Stimulated activated naive B cell treated with anti-CD40 and anti-IgM and Interleukin-4, amounts not matched to agents 10 μg/mL and 1 μg/mL and 100 μg/mL, for 72 hours (primary cell): Measurements from ENCODE around the gene ESRRB.

Experiments
- ATAC-seq, 2 donors: fragments of 150-1000 bp; cut with Tn5 transposase; replicated peaks; 2 replicates each; pipeline ENCODE4 v1.10.0; 2021; ENCODE audit warnings: moderate library complexity in 1 of 2
- DNase-seq: peaks from one replicate; pipeline ENCODE4 v3.0.0; 2021
- H3K27ac Mint-ChIP-seq: one replicate; pipeline ENCODE4 v1.8.0; 2022; ENCODE audit warnings: mild to moderate bottlenecking, mixed read lengths
- H3K27me3 Mint-ChIP-seq, 2 donors: one replicate each; pipeline ENCODE4 v1.8.0; 2022; ENCODE audit warnings: mixed read lengths in 2 of 2
- H3K36me3 Mint-ChIP-seq, 2 donors: one replicate each; pipeline ENCODE4 v1.8.0; 2022; ENCODE audit warnings: mixed read lengths in 2 of 2, mild to moderate bottlenecking in 1 of 2
- H3K4me1 Mint-ChIP-seq, 2 donors: one replicate each; pipeline ENCODE4 v1.8.0; 2022; ENCODE audit warnings: mixed read lengths in 2 of 2, mild to moderate bottlenecking in 1 of 2
- H3K4me3 Mint-ChIP-seq, 2 donors: one replicate each; pipeline ENCODE4 v1.8.0; 2022; ENCODE audit warnings: mild to moderate bottlenecking in 2 of 2, mixed read lengths in 2 of 2, moderate library complexity in 1 of 2
- H3K9me3 Mint-ChIP-seq, 2 donors: one replicate each; pipeline ENCODE4 v1.8.0; 2022; ENCODE audit warnings: mixed read lengths in 2 of 2, mild to moderate bottlenecking in 1 of 2

The ESRRB gene

GRCh38 chr14:76496595-76496994 lies 120.7 kb downstream of the ESRRB start:
- H3K27ac Mint-ChIP-seq, result no peak overlapping the region
- no peaks in the 10 kb centered on the region for H3K36me3 Mint-ChIP-seq
- H3K27me3 Mint-ChIP-seq, result peaks cover 0 to 13% of the 10 kb centered on the region in 2 donors
- ATAC-seq, result no peak
- no peaks in the 10 kb centered on the region for H3K4me1 Mint-ChIP-seq
- H3K9me3 Mint-ChIP-seq, result no peaks in the 10 kb centered on the region
- H3K4me3 Mint-ChIP-seq, result no peak overlapping the region
- DNase-seq, result no peak

GRCh38 chr14:76497550-76498462 lies 121.9 kb downstream of the ESRRB start:
- Mint-ChIP-seq H3K36me3 (no peaks in the 10 kb centered on the region), H3K4me1 (no peaks in the 10 kb centered on the region), H3K4me3 (no peak overlapping the region), H3K27ac (no peak overlapping the region), H3K9me3 (no peaks in the 10 kb centered on the region), H3K27me3 (peaks cover 0 to 13% of the 10 kb centered on the region in 2 donors)
- no peak for ATAC-seq
- no peak for DNase-seq

GRCh38 chr14:76498463-76498935 lies 122.6 kb downstream of the ESRRB start:
- Mint-ChIP-seq H3K9me3 (no peaks in the 10 kb centered on the region), H3K27me3 (peaks cover 0 to 17% of the 10 kb centered on the region in 2 donors), H3K4me3 (no peak overlapping the region), H3K36me3 (no peaks in the 10 kb centered on the region), H3K4me1 (no peaks in the 10 kb centered on the region), H3K27ac (no peak overlapping the region)
- ATAC-seq (no peak), DNase-seq (no peak)

- no peaks in the 10 kb centered on the region for H3K9me3 Mint-ChIP-seq
- H3K4me1 Mint-ChIP-seq, result no peaks in the 10 kb centered on the region
- DNase-seq (no peak), ATAC-seq (no peak)
- H3K36me3 Mint-ChIP-seq, result no peaks in the 10 kb centered on the region
- no peak overlapping the region for H3K4me3 Mint-ChIP-seq
- H3K27me3 Mint-ChIP-seq, result peaks cover 0 to 20% of the 10 kb centered on the region in 2 donors
- no peak overlapping the region for H3K27ac Mint-ChIP-seq
Measured at GRCh38 chr14:76498976-76499375, 123.0 kb downstream of the ESRRB start.

GRCh38 chr14:76499399-76499798 lies 123.5 kb downstream of the ESRRB start:
- Mint-ChIP-seq H3K27me3 (peaks cover 0 to 20% of the 10 kb centered on the region in 2 donors), H3K4me3 (no peak overlapping the region), H3K9me3 (no peaks in the 10 kb centered on the region), H3K4me1 (no peaks in the 10 kb centered on the region), H3K36me3 (no peaks in the 10 kb centered on the region), H3K27ac (no peak overlapping the region)
- no peak for ATAC-seq
- DNase-seq, result no peak

GRCh38 chr14:76500011-76500410 lies 124.1 kb downstream of the ESRRB start:
- ATAC-seq (no peak), DNase-seq (no peak)
- no peak overlapping the region for H3K27ac Mint-ChIP-seq
- no peaks in the 10 kb centered on the region for H3K9me3 Mint-ChIP-seq
- no peaks in the 10 kb centered on the region for H3K36me3 Mint-ChIP-seq
- H3K27me3 Mint-ChIP-seq, result peaks cover 0 to 20% of the 10 kb centered on the region in 2 donors
- no peak overlapping the region for H3K4me3 Mint-ChIP-seq
- no peaks in the 10 kb centered on the region for H3K4me1 Mint-ChIP-seq

GRCh38 chr14:76500480-76500879 lies 124.5 kb downstream of the ESRRB start:
- no peaks in the 10 kb centered on the region for H3K4me1 Mint-ChIP-seq

GRCh38 chr14:76501156-76501720 lies 125.3 kb downstream of the ESRRB start:
- Mint-ChIP-seq H3K4me1 (no peaks in the 10 kb centered on the region), H3K4me3 (no peak overlapping the region), H3K27ac (no peak overlapping the region), H3K9me3 (no peaks in the 10 kb centered on the region), H3K27me3 (peaks cover 0 to 17% of the 10 kb centered on the region in 2 donors), H3K36me3 (no peaks in the 10 kb centered on the region)
- DNase-seq (no peak), ATAC-seq (no peak)

More at GRCh38 chr14:76500480-76500879, 124.5 kb downstream of the ESRRB start:
- H3K36me3 Mint-ChIP-seq, result no peaks in the 10 kb centered on the region
- peaks cover 0 to 20% of the 10 kb centered on the region in 2 donors for H3K27me3 Mint-ChIP-seq
- no peak overlapping the region for H3K4me3 Mint-ChIP-seq
- DNase-seq, result no peak
- no peak overlapping the region for H3K27ac Mint-ChIP-seq
- H3K9me3 Mint-ChIP-seq, result no peaks in the 10 kb centered on the region
- ATAC-seq, result no peak

GRCh38 chr14:76502219-76502618 lies 126.3 kb downstream of the ESRRB start:
- H3K27me3 Mint-ChIP-seq, result peaks cover 5 to 21% of the 10 kb centered on the region in 2 donors
- H3K9me3 Mint-ChIP-seq, result no peaks in the 10 kb centered on the region
- ATAC-seq (no peak), DNase-seq (no peak)
- no peak overlapping the region for H3K4me3 Mint-ChIP-seq
- H3K4me1 Mint-ChIP-seq, result no peaks in the 10 kb centered on the region
- no peak overlapping the region for H3K27ac Mint-ChIP-seq
- H3K36me3 Mint-ChIP-seq, result no peaks in the 10 kb centered on the region

GRCh38 chr14:76502638-76503037 lies 126.7 kb downstream of the ESRRB start:
- no peak overlapping the region for H3K4me3 Mint-ChIP-seq
- ATAC-seq (no peak), DNase-seq (no peak)
- no peaks in the 10 kb centered on the region for H3K9me3 Mint-ChIP-seq
- H3K27me3 Mint-ChIP-seq, result peaks cover 7 to 22% of the 10 kb centered on the region in 2 donors
- H3K4me1 Mint-ChIP-seq, result no peaks in the 10 kb centered on the region
- H3K36me3 Mint-ChIP-seq, result no peaks in the 10 kb centered on the region
- H3K27ac Mint-ChIP-seq, result no peak overlapping the region

GRCh38 chr14:76509311-76509710 lies 133.4 kb downstream of the ESRRB start:
- Mint-ChIP-seq H3K4me3 (no peak overlapping the region), H3K9me3 (no peaks in the 10 kb centered on the region), H3K27ac (no peak overlapping the region), H3K27me3 (peaks cover 40 to 42% of the 10 kb centered on the region in 2 donors), H3K4me1 (no peaks in the 10 kb centered on the region), H3K36me3 (no peaks in the 10 kb centered on the region)
- DNase-seq (no peak), ATAC-seq (no peak)

- ATAC-seq, result no peak
- no peaks in the 10 kb centered on the region for H3K4me1 Mint-ChIP-seq
- no peak overlapping the region for H3K27ac Mint-ChIP-seq
- H3K4me3 Mint-ChIP-seq, result no peak overlapping the region
- no peaks in the 10 kb centered on the region for H3K9me3 Mint-ChIP-seq
- no peak for DNase-seq
- H3K36me3 Mint-ChIP-seq, result no peaks in the 10 kb centered on the region
- H3K27me3 Mint-ChIP-seq, result peaks cover 42 to 45% of the 10 kb centered on the region in 2 donors
Measured at GRCh38 chr14:76510181-76510580, 134.2 kb downstream of the ESRRB start.

GRCh38 chr14:76514213-76514998 lies 138.5 kb downstream of the ESRRB start:
- H3K27me3 Mint-ChIP-seq, result peaks cover 37 to 38% of the 10 kb centered on the region in 2 donors
- H3K9me3 Mint-ChIP-seq, result no peaks in the 10 kb centered on the region
- no peaks in the 10 kb centered on the region for H3K36me3 Mint-ChIP-seq
- H3K27ac Mint-ChIP-seq, result no peak overlapping the region
- no peak for DNase-seq
- H3K4me1 Mint-ChIP-seq, result no peaks in the 10 kb centered on the region
- ATAC-seq, result no peak
- H3K4me3 Mint-ChIP-seq, result no peak overlapping the region

- Mint-ChIP-seq H3K4me1 (no peaks in the 10 kb centered on the region), H3K27ac (no peak overlapping the region), H3K36me3 (no peaks in the 10 kb centered on the region), H3K27me3 (peaks cover 28 to 33% of the 10 kb centered on the region in 2 donors), H3K9me3 (peaks cover 0 to 4% of the 10 kb centered on the region in 2 donors), H3K4me3 (no peak overlapping the region)
- no peak for DNase-seq
- no peak for ATAC-seq
Measured at GRCh38 chr14:76516884-76517283, 140.9 kb downstream of the ESRRB start.
